K562 (cell line): ENCODE measurements around the gene LRP4. TPM values are rescaled to one million over a fixed set of nuclear protein-coding genes. Genes with fewer than 3 reads are reported as not detected.

Source experiments
- AFF1 ChIP-seq, 2 experiments: fragments of 450-650 bp; IDR thresholded peaks; 2 replicates each; pipeline ENCODE4 v1.6.1; 2018; ENCODE audit warnings: mild to moderate bottlenecking in 2 of 2, low read depth in 1 of 2; ENCODE audit not compliant: partially characterized antibody in 2 of 2
- ESRRA ChIP-seq: fragments of 450-650 bp; IDR thresholded peaks from 2 replicates; pipeline ENCODE4 v1.6.1; 2014; ENCODE audit warnings: low read depth, mild to moderate bottlenecking, moderate library complexity, borderline replicate concordance
- GTF2A2 ChIP-seq: IDR thresholded peaks from 2 replicates; pipeline ENCODE4 v1.6.1; 2016; ENCODE audit warnings: mild to moderate bottlenecking, missing genetic modification characterization, missing compliant biosample characterization
- KAT2B ChIP-seq: IDR thresholded peaks from one replicate; pipeline ENCODE4 v1.6.1; 2012; ENCODE audit warnings: low read depth, mild to moderate bottlenecking, control low read depth, inconsistent platforms, low read length, moderate library complexity
- NCOA2 ChIP-seq, 2 experiments: fragments of 450-650 bp; IDR thresholded peaks; 2 replicates each; pipeline ENCODE4 v1.6.1; 2018; ENCODE audit warnings: mild to moderate bottlenecking in 2 of 2, moderate library complexity in 1 of 2; ENCODE audit not compliant: partially characterized antibody in 2 of 2
- NRF1 ChIP-seq, 2 experiments: fragments of 450-650 bp; IDR thresholded peaks in 1 of 2; conservative IDR thresholded peaks in 1 of 2; 2 replicates each; pipeline ENCODE4 v1.6.1; 2014; ENCODE audit warnings: mild to moderate bottlenecking in 2 of 2
- PHF8 ChIP-seq: fragments of 200-600 bp; sonication (generic); IDR thresholded peaks from 2 replicates; pipeline ENCODE4 v1.6.1; 2012; ENCODE audit warnings: mixed run types, mild to moderate bottlenecking, inconsistent platforms, low read length, moderate library complexity, borderline replicate concordance
- POLR3A ChIP-seq: IDR thresholded peaks from 2 replicates; pipeline ENCODE4 v1.6.1; 2011; ENCODE audit warnings: borderline replicate concordance, mild to moderate bottlenecking, moderate library complexity; ENCODE audit not compliant: insufficient read length, insufficient read depth; ENCODE audit errors: extremely low read depth
- SREBF2 ChIP-seq: sonication (generic); formaldehyde crosslinking; IDR thresholded peaks from 2 replicates; pipeline ENCODE4 v1.4.0; 2020; ENCODE audit warnings: mild to moderate bottlenecking, missing genetic modification reagents
- TEAD2 ChIP-seq: fragments of 450-650 bp; IDR thresholded peaks from 2 replicates; pipeline ENCODE4 v1.6.1; 2016; ENCODE audit warnings: missing genetic modification characterization, control low read depth, missing compliant biosample characterization
- TSC22D4 ChIP-seq: fragments of 450-650 bp; IDR thresholded peaks from 2 replicates; pipeline ENCODE4 v1.6.1; 2016; ENCODE audit warnings: missing genetic modification characterization, missing biosample characterization, control low read depth
- UBTF ChIP-seq, 2 experiments: IDR thresholded peaks; 2 replicates each; pipeline ENCODE4 v1.6.1; 2012; ENCODE audit warnings: improper control_type of control experiment in 2 of 2, low read depth in 2 of 2, low read length in 2 of 2, borderline replicate concordance in 1 of 2
- ZNF140 ChIP-seq: fragments of 250-450 bp; sonication (Bioruptor Pico); IDR thresholded peaks from 2 replicates; pipeline ENCODE4 v1.8.0; 2021; ENCODE audit warnings: moderate library complexity, mild to moderate bottlenecking, inconsistent platforms
- ZNF217 ChIP-seq: sonication (generic); formaldehyde crosslinking; IDR thresholded peaks from 2 replicates; pipeline ENCODE4 v1.8.0; 2022; ENCODE audit warnings: mild to moderate bottlenecking, missing genetic modification reagents
- ZNF277 ChIP-seq: fragments of 250-450 bp; sonication (Bioruptor Pico); IDR thresholded peaks from 2 replicates; pipeline ENCODE4 v1.8.0; 2022; ENCODE audit warnings: inconsistent platforms, mild to moderate bottlenecking, moderate library complexity, borderline replicate concordance
- ZNF398 ChIP-seq: fragments of 250-450 bp; sonication (Bioruptor Pico); IDR thresholded peaks from 2 replicates; pipeline ENCODE4 v1.8.0; 2021; ENCODE audit warnings: moderate library complexity, mild to moderate bottlenecking, inconsistent platforms
- ZNF561 ChIP-seq: fragments of 450-650 bp; formaldehyde crosslinking; conservative IDR thresholded peaks from 2 replicates; pipeline ENCODE4 v1.4.0; 2020; ENCODE audit warnings: mild to moderate bottlenecking, moderate library complexity
- polyA plus RNA-seq, 8 experiments: library from polyadenylated mRNA; depleted of rRNA in 4 of 8; stranded (reverse) in 5 of 8; unstranded in 3 of 8; fragments of >200 nt; fragmentation: Nextera tagmentation in 2 of 8; fragmentation: Illumina TruSeq in 1 of 8; extraction: Ambion mirVana in 2 of 8; extraction: Trizol in 1 of 8; gene quantifications; 2 replicates each; pipeline versions ENCODE4 v1.2.1 to v1.2.3, GENCODE V29; 2011 to 2014; ENCODE audit warnings: inconsistent platforms in 1 of 8, missing spikeins in 1 of 8
- total RNA-seq, 7 experiments: library from RNA; depleted of rRNA in 6 of 7; stranded (reverse); fragments of >200 nt in 6 of 7; fragmentation: Illumina TruSeq in 2 of 7; extraction: Trizol in 2 of 7; gene quantifications; 2 replicates each; pipeline versions ENCODE4 v1.2.1 to v1.2.3, GENCODE V29; 2011 to 2021; ENCODE audit warnings: low replicate concordance in 1 of 7

LRP4 gene
- total and polyA plus RNA-seq, 9 of the 15 experiments (the other 6 are each of a cell fraction or from before 2014, with no cell fraction given), result 0.04 to 0.54 (median 0.10) TPM

- no peak for TF ChIP-seq TEAD2 (tag)
- TF ChIP-seq ZNF217 (CRISPR knock-in tag), result no peak
- no peak for TF ChIP-seq ZNF561 (CRISPR knock-in tag)
- peak in 1 of 2 experiments; percentile 24; a peak in 2 of 4 replicates for TF ChIP-seq NRF1 (conservative IDR thresholded peaks at IDR 0.05 in 1 of 2, IDR thresholded peaks at IDR 0.05 in 1 of 2)
- TF ChIP-seq ZNF398 (CRISPR knock-in tag), result no peak
- TF ChIP-seq NCOA2 (IDR thresholded peaks at IDR 0.05; ENCODE audit: partially characterized antibody in 2 of 2), result no peak
- TF ChIP-seq UBTF (IDR thresholded peaks at IDR 0.05; ENCODE audit: borderline replicate concordance in 1 of 2, low read depth in 2 of 2, low read length in 2 of 2), result 0 out of 4 replicates have a peak, but pooled peaks of 1 of the 2 experiments have one; percentile 55
- no peak for TF ChIP-seq ZNF277
- no peak for TF ChIP-seq ESRRA
- no peak for TF ChIP-seq KAT2B
- no peak for TF ChIP-seq TSC22D4 (tag)
- no peak for TF ChIP-seq POLR3A
- TF ChIP-seq AFF1 (IDR thresholded peaks at IDR 0.05; ENCODE audit: low read depth in 1 of 2, partially characterized antibody in 2 of 2), result no peak
- TF ChIP-seq GTF2A2 (tag), result no peak
- TF ChIP-seq SREBF2 (CRISPR knock-in tag), result no peak
- no peak for TF ChIP-seq ZNF140 (CRISPR knock-in tag)
- peak; percentile 30; the same call in 1 of the 2 replicates for TF ChIP-seq PHF8
Measured at GRCh38 chr11:46918083-46918787, at the start of gene LRP4 (continued).
